Measurements from ENCODE around the gene ETHE1. TPM values are rescaled to one million over a fixed set of nuclear protein-coding genes. Genes with fewer than 3 reads are reported as not detected.

Gene ETHE1
- total RNA-seq, 2 donors from 2014 or later, result 19.8 to 27.9 TPM

GRCh38 chr19:43503501-43504425 lies 23.2 kb downstream of the ETHE1 start:
- DNase-seq (ENCODE audit: low spot score), result peak; percentile 99
- intact Hi-C loops (cut with DNase I), result loop anchor here in 1 of 2 donors (10.0 kb wide), 1 partner anchor 49 kb away; no protein-coding TSS in a partner anchor

- no peak for DNase-seq (ENCODE audit: low spot score)
- intact Hi-C loops (cut with DNase I), result loop anchor here in 1 of 2 donors (10.0 kb wide), 1 partner anchor 48 kb away; no protein-coding TSS in a partner anchor
Observed at GRCh38 chr19:43502419-43502976, 24.5 kb downstream of the ETHE1 start.

- intact Hi-C loops (cut with DNase I), result loop anchor here in 1 of 2 donors (10.0 kb wide), 1 partner anchor 47 kb away; no protein-coding TSS in a partner anchor
- no peak for DNase-seq (ENCODE audit: low spot score)
Observed at GRCh38 chr19:43501661-43502418, 25.2 kb downstream of the ETHE1 start.

GRCh38 chr19:43499042-43499441 lies 28.0 kb downstream of the ETHE1 start:
- no peak for DNase-seq (ENCODE audit: low spot score)
- intact Hi-C loops (cut with DNase I), result no loop called here

- no peak for DNase-seq (ENCODE audit: low spot score)
- intact Hi-C loops (cut with DNase I), result no loop called here
Observed at GRCh38 chr19:43498233-43498842, 28.7 kb downstream of the ETHE1 start.

GRCh38 chr19:43496960-43497359 lies 30.0 kb downstream of the ETHE1 start:
- no peak for DNase-seq (ENCODE audit: low spot score)
- intact Hi-C loops (cut with DNase I), result no loop called here

GRCh38 chr19:43495082-43495481 lies 31.9 kb downstream of the ETHE1 start:
- intact Hi-C loops (cut with DNase I), result no loop called here
- DNase-seq (ENCODE audit: low spot score), result no peak

- intact Hi-C loops (cut with DNase I), result no loop called here
- no peak for DNase-seq (ENCODE audit: low spot score)
Observed at GRCh38 chr19:43490759-43491158, 36.2 kb downstream of the ETHE1 start.

- intact Hi-C loops (cut with DNase I), result no loop called here
- no peak for DNase-seq (ENCODE audit: low spot score)
Observed at GRCh38 chr19:43489979-43490599, 36.9 kb downstream of the ETHE1 start.

- DNase-seq (ENCODE audit: low spot score), result no peak
- intact Hi-C loops (cut with DNase I), result no loop called here
Observed at GRCh38 chr19:43489310-43489709, 37.7 kb downstream of the ETHE1 start.

- no peak for DNase-seq (ENCODE audit: low spot score)
- intact Hi-C loops (cut with DNase I), result no loop called here
Observed at GRCh38 chr19:43488179-43488578, 38.8 kb downstream of the ETHE1 start.

GRCh38 chr19:43486412-43486811 lies 40.6 kb downstream of the ETHE1 start:
- DNase-seq (ENCODE audit: low spot score), result no peak
- intact Hi-C loops (cut with DNase I), result no loop called here

- intact Hi-C loops (cut with DNase I), result no loop called here
- no peak for DNase-seq (ENCODE audit: low spot score)
Observed at GRCh38 chr19:43485951-43486350, 41.0 kb downstream of the ETHE1 start.

- no peak for DNase-seq (ENCODE audit: low spot score)
- intact Hi-C loops (cut with DNase I), result no loop called here
Observed at GRCh38 chr19:43483281-43483680, 43.7 kb downstream of the ETHE1 start.

GRCh38 chr19:43482193-43482592 lies 44.8 kb downstream of the ETHE1 start:
- intact Hi-C loops (cut with DNase I), result no loop called here
- no peak for DNase-seq (ENCODE audit: low spot score)

- no peak for DNase-seq (ENCODE audit: low spot score)
- intact Hi-C loops (cut with DNase I), result no loop called here
Observed at GRCh38 chr19:43481701-43482100, 45.3 kb downstream of the ETHE1 start.

GRCh38 chr19:43480574-43480973 lies 46.4 kb downstream of the ETHE1 start:
- intact Hi-C loops (cut with DNase I), result no loop called here
- DNase-seq (ENCODE audit: low spot score), result no peak

GRCh38 chr19:43479961-43480561 lies 46.9 kb downstream of the ETHE1 start:
- no peak for DNase-seq (ENCODE audit: low spot score)
- intact Hi-C loops (cut with DNase I), result no loop called here

- intact Hi-C loops (cut with DNase I), result no loop called here
- no peak for DNase-seq (ENCODE audit: low spot score)
Observed at GRCh38 chr19:43479226-43479625, 47.8 kb downstream of the ETHE1 start.
